GM18526 (cell line): Measurements from ENCODE around the gene TEAD4.

Source experiments
- POLR2A ChIP-seq: IDR thresholded peaks from 3 replicates; pipeline ENCODE4 v1.6.1; 2011; ENCODE audit not compliant: insufficient read length; ENCODE audit errors: extremely low read depth

The TEAD4 gene

DNA sequence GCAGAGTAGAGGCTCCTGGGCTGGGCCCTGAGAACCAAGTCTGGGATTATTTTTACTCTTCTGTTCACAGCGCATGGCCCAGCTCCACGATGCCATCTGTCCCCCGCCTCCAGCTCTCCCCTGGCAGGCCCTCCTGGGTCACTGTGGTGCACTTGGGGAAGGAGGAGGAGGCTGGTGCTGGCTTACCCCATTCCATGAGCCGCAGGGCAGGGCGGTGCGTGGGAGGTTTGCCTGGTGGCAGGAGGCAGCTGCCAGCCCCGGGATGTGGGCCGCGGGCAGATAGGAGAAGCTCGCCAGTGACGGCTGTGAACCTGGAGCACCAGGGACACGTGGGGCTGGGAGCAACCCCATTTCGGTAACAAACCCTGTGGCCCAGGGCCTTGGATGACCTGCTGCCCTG is 23.2 kb downstream of the TEAD4 start:
- TF ChIP-seq POLR2A = no peak

DNA sequence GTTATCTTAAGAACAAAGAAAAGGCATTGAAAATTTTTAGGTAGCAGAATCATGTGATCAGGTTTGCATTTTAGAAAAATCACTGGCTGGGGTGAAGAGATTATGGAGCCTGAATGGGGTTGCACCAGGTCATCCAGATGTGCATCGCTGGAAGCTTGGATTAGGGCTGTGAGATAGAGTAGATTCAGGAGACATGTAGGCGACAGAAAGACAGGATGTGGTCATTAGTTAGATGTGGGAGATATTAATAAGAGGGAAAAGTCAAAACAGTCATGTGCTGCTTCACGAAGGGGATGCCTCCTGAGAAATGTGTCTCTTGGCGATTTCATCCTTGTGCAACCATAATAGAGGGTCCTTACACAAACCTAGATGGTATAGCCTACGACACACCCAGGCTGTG is 25.1 kb downstream of the TEAD4 start:
- no peak for TF ChIP-seq POLR2A

DNA sequence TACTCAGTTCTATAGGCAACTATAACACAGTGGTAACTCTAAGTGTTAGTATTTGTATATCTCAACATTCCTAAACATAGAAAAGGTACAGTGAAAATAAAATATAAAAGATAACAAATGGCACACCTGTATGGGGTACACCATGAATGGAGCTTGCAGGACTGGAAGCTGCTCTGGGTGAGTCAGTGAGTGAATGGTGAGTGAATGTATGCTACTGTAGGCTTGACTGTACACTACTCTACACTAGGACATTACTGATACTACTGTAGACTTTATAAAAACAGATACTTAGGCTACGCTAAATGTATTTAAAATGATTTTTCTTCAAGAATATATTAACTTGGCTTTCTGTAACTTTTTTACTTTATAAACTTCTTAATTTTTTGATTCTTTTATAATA is 25.5 kb downstream of the TEAD4 start:
- TF ChIP-seq POLR2A = no peak

DNA sequence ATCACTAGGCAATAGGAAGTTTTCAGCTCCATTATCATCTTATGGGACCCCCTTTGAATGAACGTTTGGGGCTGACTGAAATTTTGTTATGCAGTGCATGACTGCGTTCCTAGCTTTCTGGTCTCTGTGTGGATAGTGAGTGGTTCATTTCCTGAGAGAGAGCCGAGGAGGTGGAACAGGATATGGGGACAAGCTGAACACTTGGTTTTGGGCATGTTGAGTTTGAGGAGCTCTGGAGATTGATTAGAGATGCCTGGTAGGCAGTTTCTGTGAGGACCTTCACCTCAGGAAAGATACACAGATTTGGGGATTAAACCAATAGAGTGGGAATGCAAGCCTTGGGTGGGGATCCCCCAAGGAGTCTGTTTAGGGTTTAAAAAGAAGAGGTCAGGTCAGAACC is 27.7 kb downstream of the TEAD4 start:
- no peak for TF ChIP-seq POLR2A

DNA sequence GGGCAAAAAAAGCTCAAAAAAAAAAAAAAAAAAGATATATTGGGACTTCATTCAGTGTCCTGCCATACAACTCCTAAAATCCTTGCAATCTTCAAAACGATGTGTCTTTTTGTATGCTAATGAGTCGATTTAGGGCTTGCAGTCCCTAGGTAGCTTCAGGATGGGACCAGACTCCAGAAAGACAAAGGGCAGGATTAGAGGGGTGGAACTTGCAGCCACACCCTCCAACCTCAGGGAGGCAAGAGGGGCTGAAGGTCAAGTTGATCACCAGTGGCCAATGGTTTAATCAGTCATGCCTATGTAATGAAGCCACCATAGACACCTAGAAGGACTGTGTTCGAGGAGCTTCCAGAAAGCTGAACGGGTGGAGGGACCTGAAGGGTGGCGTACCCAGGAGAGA is 29.3 kb downstream of the TEAD4 start:
- no peak for TF ChIP-seq POLR2A

DNA sequence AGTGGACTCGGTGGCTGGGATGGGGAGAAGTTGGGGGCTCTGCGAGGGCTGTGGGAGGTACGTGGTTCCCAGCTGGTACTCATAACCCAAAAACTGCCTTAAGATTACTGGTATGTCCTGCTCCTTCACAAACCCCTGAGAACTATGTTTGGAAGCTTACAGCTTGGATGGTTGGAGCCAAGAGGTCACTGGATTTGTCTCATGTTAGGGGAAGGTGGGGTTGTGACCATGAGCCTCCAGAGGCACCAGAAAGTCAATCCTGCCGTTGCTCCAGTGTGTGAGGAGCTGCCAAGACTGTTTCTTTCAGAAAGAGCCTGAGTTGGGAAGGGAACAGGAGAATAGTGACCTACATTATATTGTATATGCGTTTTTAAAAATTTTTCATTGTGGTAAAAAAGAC is 33.5 kb downstream of the TEAD4 start:
- no peak for TF ChIP-seq POLR2A

DNA sequence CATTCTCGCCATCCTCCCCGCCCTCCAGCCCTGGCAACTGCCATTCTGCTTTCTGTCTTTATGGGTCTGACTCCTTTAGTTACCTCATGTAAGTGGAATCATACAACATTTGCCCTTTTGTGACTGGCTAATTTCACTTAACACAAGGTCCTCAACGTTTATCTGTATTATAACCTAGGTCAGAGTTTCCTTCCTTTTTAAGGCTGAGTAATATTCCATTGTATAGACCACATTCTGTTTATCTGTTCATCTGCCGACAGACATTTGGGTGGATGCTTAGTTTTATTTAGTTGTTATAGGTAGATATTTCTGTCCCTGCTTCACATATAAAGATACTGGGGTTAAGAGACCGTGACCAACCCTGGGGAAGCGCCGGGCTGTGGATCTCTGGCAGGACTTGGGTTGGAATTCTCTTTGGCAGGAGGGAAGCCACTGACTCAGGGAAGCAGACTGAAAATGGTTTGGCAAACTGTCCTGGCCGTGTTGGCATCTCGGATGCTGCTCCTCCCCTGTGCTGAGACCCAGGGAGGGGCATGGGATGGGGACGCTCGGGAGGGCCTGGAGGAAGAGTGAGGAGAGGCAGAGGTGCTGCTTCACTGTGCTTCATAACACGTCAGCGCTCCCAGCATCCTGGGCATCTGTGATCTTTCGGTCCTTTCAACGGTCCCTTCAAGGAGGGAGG is 38.9 kb downstream of the TEAD4 start:
- TF ChIP-seq POLR2A = no peak

DNA sequence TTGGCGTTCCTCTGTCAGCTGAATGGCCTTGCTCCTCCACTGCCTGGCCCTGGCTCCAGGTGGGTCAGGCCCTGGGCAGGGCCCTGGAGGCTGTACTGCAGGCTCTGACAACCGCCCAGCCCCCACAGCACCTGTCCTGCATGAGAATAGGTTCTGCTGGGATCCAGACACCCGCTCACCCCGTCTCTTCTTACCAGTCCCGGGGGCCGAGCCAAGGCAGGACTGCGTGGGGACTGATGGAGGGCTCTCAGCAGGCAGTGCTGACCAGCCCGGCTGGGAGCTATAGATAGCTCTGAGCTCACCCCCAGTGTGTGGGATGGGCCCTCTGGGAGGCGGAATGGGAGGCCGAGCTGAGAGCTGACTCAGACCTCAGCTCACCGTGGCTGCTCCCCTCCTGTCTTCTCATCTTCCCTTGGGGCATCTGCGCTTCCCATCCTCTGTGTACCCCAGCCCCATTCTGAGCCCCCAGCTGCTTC is 39.6 kb downstream of the TEAD4 start:
- TF ChIP-seq POLR2A = no peak

DNA sequence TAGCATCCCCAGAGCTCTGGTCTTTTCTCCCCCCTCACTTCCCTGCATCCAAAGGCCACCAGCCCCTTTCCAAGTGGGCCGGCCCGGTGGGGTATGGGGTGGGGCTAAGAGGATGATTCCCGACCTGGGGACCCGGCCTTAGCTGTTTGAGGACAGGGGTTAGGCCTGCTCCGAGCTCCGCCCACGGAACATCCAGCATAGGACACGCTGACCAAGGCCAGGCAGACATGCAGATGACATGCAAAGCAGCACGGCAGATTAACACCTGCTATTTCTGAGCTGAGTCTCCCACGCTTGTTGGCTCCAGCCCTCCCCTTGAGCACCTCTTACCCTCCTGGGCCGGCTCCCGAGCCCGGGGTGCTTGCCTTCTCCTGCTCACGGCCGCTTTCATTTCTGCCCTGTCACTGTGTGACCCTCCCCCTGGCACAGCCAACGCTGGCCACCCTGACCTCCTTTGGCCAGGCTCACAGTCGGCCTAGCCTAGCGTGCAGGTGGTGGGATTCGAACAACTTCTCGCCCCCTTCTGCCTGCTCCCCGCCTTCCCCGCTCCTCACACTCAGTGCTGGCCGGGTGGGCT is 40.2 kb downstream of the TEAD4 start:
- no peak for TF ChIP-seq POLR2A

DNA sequence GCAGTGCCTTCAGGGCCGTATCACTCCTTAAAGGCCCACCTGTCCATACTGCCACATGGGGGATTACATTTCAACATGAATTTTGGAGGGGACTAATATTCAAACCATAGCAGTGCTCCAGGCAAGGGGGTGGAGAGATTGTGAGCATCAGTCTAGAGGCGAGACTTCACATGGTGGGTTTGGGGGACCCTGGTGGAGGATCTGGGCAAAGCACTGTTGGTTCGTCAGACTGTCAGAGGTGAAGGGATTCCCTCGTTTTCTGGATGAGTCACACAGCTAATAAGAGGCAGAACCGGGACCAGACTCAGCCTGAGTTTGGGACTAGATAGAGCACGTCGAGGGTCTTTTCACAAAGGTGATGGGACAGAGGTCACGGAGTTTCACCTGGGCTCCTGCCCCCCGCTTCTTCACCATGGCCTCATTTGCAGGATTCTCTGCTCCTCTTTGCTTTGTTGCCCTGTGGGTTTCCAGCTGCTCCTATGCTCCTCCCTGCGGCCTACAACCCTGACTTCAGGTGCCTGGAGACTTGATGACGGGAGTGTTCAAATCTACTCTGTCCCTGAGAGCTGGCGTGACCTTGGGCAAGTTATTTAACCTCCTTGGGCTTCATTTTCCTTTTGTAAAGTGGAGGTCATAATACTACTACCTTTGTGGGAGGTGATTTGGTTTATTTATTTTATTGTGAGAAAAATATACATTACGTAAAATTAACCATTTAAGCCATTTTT is 41.5 kb downstream of the TEAD4 start:
- no peak for TF ChIP-seq POLR2A

DNA sequence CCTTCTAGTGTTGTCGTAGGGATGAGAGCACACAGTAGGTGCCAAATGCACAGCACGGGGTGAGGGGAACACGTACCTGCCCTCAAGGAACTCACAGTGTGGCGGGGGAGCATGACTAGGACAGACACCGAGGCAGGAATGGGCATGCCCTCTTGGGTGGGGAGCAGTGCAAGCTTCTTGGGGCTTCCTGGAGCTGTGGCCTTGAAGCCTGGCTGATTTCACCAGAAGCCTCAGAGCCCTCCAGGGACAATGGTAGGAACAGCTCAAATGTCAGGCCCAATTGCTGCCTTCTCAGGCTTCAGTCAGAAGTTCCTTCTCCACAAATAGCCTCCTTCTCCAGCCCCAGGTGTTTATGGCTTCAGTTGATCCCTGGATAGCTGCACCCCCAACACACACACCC is 43.4 kb downstream of the TEAD4 start:
- no peak for TF ChIP-seq POLR2A

DNA sequence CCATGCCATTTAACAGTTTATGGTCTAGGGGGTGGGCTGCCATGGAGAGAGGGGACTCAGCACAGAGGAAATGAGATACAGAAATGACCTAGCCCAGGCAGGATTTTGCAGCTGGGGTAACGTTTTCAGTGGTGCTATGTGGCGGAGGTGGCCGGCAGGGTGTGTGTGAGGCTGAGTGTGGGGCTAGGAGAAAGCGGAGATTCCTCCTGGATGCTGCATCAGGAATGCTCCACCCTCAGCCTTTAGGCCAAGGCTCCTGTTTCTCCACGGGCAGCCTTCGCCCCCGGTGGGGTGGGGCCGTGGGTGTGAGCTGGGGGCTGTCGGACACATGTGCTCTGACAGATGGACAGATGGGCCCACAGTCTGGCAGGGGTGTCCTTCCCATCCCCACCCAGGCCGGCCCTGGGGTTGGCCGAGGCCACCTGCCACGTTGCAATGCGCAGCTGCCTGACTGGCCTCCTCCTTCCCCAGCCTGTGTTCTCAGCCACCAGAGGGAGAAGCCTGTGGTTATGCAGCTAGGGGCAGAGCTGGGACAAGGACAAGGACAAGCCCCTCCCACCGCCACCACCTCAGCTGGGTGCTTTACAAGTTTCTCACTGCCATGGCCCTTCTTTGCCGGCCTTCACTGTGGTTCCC is 44.3 kb downstream of the TEAD4 start:
- no peak for TF ChIP-seq POLR2A

DNA sequence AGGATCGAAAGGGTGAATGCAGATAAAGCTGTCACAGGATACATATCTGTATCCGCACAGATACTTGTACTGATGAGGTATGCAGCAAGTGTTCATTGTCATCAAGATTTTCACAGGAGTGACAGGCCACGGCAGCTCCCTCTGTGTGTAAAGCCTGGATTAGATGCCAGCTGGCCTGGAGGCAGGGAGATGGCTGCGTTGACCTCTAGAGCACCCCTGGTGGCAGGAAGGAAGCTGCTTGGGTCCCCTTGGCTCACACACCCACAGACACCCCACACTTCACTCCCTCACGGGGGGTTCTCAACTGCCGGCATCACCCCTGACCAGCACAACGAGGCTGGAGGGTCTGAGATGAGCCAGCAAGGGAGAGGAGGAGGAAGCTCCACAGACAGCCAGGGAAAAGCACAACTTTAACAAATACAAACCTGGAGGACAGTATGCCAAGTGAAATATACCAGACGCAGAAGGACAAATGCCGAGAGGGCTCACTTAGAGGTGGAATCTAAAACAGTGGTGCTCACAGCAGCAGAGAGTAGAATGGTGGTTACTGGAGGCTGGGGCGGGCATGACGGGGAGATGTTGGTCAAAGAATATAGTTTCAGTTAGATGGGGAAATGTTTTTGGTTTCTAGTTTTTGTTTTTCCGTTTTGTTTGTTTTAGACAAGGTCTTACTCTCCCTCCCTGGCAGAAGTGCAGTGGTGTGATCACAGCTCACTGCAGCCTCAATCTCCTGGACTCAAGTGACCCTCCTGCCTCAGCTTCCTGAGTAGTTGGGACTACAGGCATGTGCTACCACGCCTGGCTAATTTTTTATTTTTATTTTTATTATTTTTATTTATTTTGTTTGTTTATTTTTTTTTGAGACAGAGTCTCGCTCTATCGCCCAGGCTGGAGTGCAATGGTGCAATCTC is 45.7 kb downstream of the TEAD4 start:
- no peak for TF ChIP-seq POLR2A

DNA sequence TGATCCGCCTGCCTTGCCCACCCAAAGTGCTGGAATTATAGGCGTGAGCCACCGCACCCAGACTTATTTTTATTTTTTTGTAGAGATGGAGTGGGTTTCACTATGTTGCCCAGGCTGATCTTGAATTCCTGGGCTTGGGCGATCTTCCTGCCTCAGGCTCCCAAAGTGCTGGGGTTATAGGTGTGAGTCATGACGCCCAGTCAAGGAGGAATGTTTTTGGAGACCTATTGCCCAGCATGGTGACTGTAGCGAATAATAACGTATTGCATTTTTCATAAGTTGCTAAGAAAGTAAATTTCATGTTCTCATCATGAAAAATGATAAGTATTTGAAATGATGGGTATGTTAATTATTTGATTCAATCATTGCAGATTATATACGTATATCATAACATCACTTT is 46.5 kb downstream of the TEAD4 start:
- no peak for TF ChIP-seq POLR2A

DNA sequence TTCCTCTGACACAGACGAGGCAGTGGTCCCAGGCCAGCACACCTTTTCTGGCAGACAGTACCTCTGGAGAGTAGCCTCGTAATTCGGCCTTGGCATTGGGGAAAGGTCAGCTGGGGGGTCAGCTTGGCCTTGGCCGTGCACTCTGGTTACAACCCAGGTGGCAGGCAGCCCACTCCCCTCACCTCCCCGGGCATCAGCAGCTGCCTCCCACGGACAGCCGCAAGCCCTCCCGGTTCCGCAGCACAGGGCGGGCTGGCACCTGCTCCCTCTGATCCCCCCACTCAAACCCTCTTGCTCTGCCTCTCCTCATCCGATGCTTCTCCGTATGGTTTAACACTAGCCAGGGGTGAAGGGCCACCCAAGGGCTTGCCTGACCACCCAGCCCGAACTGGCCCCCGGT is 50.6 kb downstream of the TEAD4 start:
- TF ChIP-seq POLR2A = no peak
